DND-41 (cell line): Measurements from ENCODE around the gene NTN5.

Experiments
- ATAC-seq: fragments of 200-7000 bp; cut with Tn5 transposase; 3 replicates; pipeline ENCODE4 v1.9.1; 2021; ENCODE audit warnings: low read depth; ENCODE audit not compliant: insufficient read depth
- DNase-seq: peaks from one replicate; pipeline ENCODE4 v3.0.0-alpha.2; 2020
- H2AFZ ChIP-seq: 2 replicates; pipeline ENCODE4 v1.6.0; 2012; ENCODE audit warnings: low read depth, low read length
- H3K27ac ChIP-seq: 2 replicates; pipeline ENCODE4 v1.5.1; 2012; ENCODE audit warnings: low read length, inconsistent platforms
- H3K27me3 ChIP-seq: fragments of 200-600 bp; sonication (generic); 2 replicates; pipeline ENCODE4 v1.6.0; 2012; ENCODE audit warnings: low read length, mild to moderate bottlenecking, inconsistent platforms; ENCODE audit not compliant: insufficient read depth, poor library complexity
- H3K36me3 ChIP-seq: 2 replicates; pipeline ENCODE4 v1.5.1; 2012; ENCODE audit warnings: low read length, inconsistent platforms; ENCODE audit not compliant: insufficient read depth
- H3K4me1 ChIP-seq: 2 replicates; pipeline ENCODE4 v1.5.1; 2012; ENCODE audit warnings: mild to moderate bottlenecking, low read length; ENCODE audit not compliant: insufficient read depth
- H3K4me2 ChIP-seq: 2 replicates; pipeline ENCODE4 v1.6.0; 2012; ENCODE audit warnings: mild to moderate bottlenecking, moderate library complexity, low read length, inconsistent platforms; ENCODE audit not compliant: insufficient read depth
- H3K4me3 ChIP-seq, 2 experiments: fragments of 200-600 bp in 1 of 2; shearing (Covaris generic) in 1 of 2; 2 replicates each; pipeline ENCODE4 v1.5.1; 2012 to 2016; ENCODE audit warnings: inconsistent platforms in 2 of 2, low read length in 2 of 2, mild to moderate bottlenecking in 2 of 2, low read depth in 1 of 2, moderate library complexity in 1 of 2
- H3K79me2 ChIP-seq: 2 replicates; pipeline ENCODE4 v1.6.0; 2012; ENCODE audit warnings: low read length, inconsistent platforms; ENCODE audit not compliant: insufficient read depth
- H3K9ac ChIP-seq: 2 replicates; pipeline ENCODE4 v1.6.0; 2012; ENCODE audit warnings: low read depth, mild to moderate bottlenecking, inconsistent platforms, low read length, moderate library complexity
- H3K9me3 ChIP-seq: 2 replicates; pipeline ENCODE4 v1.5.1; 2012; ENCODE audit warnings: low read length, moderate library complexity, mild to moderate bottlenecking, inconsistent platforms; ENCODE audit not compliant: insufficient read depth, severe bottlenecking
- H4K20me1 ChIP-seq: 2 replicates; pipeline ENCODE4 v1.6.0; 2012; ENCODE audit warnings: low read length; ENCODE audit not compliant: insufficient read depth
- CTCF ChIP-seq: IDR thresholded peaks from 2 replicates; pipeline ENCODE4 v1.5.1; 2012; ENCODE audit warnings: borderline replicate concordance, low read length, moderate library complexity, mild to moderate bottlenecking; ENCODE audit not compliant: poor library complexity, severe bottlenecking; ENCODE audit errors: extremely low read depth
- EZH2 ChIP-seq: IDR thresholded peaks from 3 replicates; pipeline ENCODE4 v1.6.1; 2012; ENCODE audit warnings: borderline replicate concordance, low read depth, mild to moderate bottlenecking, moderate library complexity, low read length, inconsistent platforms; ENCODE audit not compliant: severe bottlenecking

The NTN5 gene

GRCh38 chr19:48641850-48642249 is 31.0 kb downstream of the NTN5 start:
- no peak for DNase-seq
- no peak for TF ChIP-seq EZH2
- TF ChIP-seq CTCF, result no peak

GRCh38 chr19:48639483-48640375 is 33.1 kb downstream of the NTN5 start:
- Histone ChIP-seq H3K27ac (no peak overlapping the region), H3K36me3 (no peaks in the 10 kb centered on the region; the same call in 1 of the 2 replicates), H3K79me2 (peaks cover 16% of the 10 kb centered on the region), H3K4me2 (no peak overlapping the region), H3K27me3 (no peaks in the 10 kb centered on the region), H4K20me1 (peaks cover 7% of the 10 kb centered on the region; the same call in 1 of the 2 replicates), H2AFZ (no peak overlapping the region), H3K4me3 (no peak overlapping the region), H3K9ac (no peak overlapping the region), H3K4me1 (peaks cover 32% of the 10 kb centered on the region), H3K9me3 (no peaks in the 10 kb centered on the region)
- TF ChIP-seq EZH2 (no peak), CTCF (no peak)
- DNase-seq, result no peak
- no peak for ATAC-seq

More at GRCh38 chr19:48641850-48642249, 31.0 kb downstream of the NTN5 start:
- no peak overlapping the region for H3K27ac ChIP-seq
- no peak overlapping the region for H3K9ac ChIP-seq
- no peaks in the 10 kb centered on the region; the same call in 1 of the 2 replicates for H3K36me3 ChIP-seq
- no peaks in the 10 kb centered on the region for H3K79me2 ChIP-seq
- no peak overlapping the region for H2AFZ ChIP-seq
- H3K4me2 ChIP-seq, result no peak overlapping the region
- no peak for ATAC-seq
- H3K27me3 ChIP-seq, result no peaks in the 10 kb centered on the region
- H3K4me3 ChIP-seq, result no peak overlapping the region
- peaks cover 2% of the 10 kb centered on the region; the same call in 1 of the 2 replicates for H4K20me1 ChIP-seq
- H3K4me1 ChIP-seq, result peaks cover 33% of the 10 kb centered on the region
- no peaks in the 10 kb centered on the region for H3K9me3 ChIP-seq

- Histone ChIP-seq H3K79me2 (peaks cover 18% of the 10 kb centered on the region), H3K4me2 (peak overlapping the region; percentile 85), H3K9me3 (no peaks in the 10 kb centered on the region), H3K4me1 (peaks cover 40% of the 10 kb centered on the region), H3K27me3 (no peaks in the 10 kb centered on the region), H3K36me3 (no peaks in the 10 kb centered on the region; the same call in 1 of the 2 replicates), H4K20me1 (peaks cover 7% of the 10 kb centered on the region; the same call in 1 of the 2 replicates), H3K9ac (peak overlapping the region; percentile 76), H3K4me3 (peak overlapping the region in 1 of 2 experiments; percentile 59; a peak in 2 of 4 replicates), H2AFZ (peak overlapping the region; percentile 82), H3K27ac (peak overlapping the region; percentile 97)
- ATAC-seq (no peak), DNase-seq (peak; percentile 39)
- no peak for TF ChIP-seq CTCF
- no peak for TF ChIP-seq EZH2
Observed at GRCh38 chr19:48638831-48639381, 33.9 kb downstream of the NTN5 start.
